T-helper 2 cell (primary cell): ENCODE results near the gene TMSB10.
"Not testable (repeated sequence)": the region's sequence is repeated elsewhere in the genome, so short reads cannot be mapped to it uniquely, and the experiment has no call there.

ENCODE experiments used
- DNase-seq, 5 experiments: peaks; one replicate each; pipeline versions ENCODE4 v3.0.0 to v3.0.0-alpha.2; 2012 to 2022
- total RNA-seq, 2 donors: gene quantifications; one replicate each; lab custom pipeline; 2026; lab: John Stamatoyannopoulos, UW

Gene TMSB10
- 771 to 1,099 reads per million in 2 donors for total RNA-seq

DNA sequence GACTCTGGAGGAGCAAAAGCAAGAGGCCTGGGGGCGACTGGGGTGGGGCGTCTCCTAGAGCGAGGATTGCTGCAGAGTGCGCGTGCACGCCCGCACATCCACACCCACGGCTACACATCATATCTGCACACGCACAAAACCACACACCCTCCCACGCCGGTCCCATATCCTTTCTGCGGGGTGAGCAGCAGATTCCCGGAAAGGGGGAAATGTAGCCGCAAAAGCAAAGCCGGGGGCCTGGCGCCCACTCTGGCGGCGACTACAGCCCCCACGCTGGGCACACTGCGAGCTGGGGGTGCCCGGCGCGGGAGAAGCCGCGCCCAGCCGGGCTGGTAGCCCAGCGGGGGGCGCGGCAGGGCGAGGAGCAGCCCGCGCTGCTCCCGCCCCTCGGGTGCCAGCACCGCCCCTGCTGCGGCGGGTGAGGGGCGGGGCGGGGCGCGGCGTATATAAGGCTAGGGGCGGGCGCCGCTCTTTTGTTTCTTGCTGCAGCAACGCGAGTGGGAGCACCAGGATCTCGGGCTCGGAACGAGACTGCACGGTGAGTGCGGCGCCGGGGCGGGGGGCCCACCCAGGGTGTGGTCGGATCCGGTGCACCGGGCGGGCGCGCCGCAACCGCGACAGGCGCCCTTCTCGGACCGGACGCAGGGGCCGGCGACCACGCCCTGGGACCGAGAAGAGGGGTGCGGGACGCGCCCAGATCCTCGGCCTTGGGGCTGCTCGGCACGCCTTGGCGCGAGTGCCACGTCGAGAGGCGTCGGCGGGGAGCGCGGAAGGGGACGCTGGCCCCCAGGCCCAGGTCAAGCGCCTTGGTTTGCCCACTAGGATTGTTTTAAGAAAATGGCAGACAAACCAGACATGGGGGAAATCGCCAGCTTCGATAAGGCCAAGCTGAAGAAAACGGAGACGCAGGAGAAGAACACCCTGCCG is at the start of gene TMSB10:
TSS of gene TMSB10 (plus strand) at position 476 of the 927 bp plus-strand sequence.
- DNase-seq, result peak; percentile 78 to 90 (median 87)

GRCh38 chr2:84855731-84856130 is 49.7 kb upstream of the TMSB10 start:
- no peak for DNase-seq

GRCh38 chr2:84856787-84857186 is 48.7 kb upstream of the TMSB10 start:
- DNase-seq, result peak in 2 of 5 experiments; percentile 21 to 80

GRCh38 chr2:84857566-84857965 is 47.9 kb upstream of the TMSB10 start:
- no peak for DNase-seq

- DNase-seq, result no peak
These were observed 47.3 kb upstream of the TMSB10 start for GRCh38 chr2:84858123-84858522.

DNA sequence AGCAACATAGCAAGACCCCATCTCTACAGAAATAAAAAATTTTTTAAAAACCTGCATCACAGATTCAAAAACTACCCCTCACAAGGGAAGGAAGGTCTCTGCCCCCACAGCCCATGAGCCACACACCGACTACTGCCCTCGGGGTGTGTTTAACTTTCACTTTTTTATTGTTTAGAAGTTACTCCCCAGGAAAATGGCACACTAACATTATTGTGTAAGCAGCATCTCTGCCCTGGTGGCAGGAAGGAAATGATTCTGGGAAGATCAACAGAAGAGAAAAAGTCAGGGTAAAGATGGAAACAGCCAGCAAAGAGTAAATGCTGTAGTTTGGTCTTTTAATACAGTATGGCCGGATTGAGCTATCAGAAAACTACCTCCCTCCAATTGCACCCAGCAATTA is 46.5 kb upstream of the TMSB10 start:
- DNase-seq, result no peak

GRCh38 chr2:84861539-84861938 is 43.9 kb upstream of the TMSB10 start:
- DNase-seq, result no peak

DNA sequence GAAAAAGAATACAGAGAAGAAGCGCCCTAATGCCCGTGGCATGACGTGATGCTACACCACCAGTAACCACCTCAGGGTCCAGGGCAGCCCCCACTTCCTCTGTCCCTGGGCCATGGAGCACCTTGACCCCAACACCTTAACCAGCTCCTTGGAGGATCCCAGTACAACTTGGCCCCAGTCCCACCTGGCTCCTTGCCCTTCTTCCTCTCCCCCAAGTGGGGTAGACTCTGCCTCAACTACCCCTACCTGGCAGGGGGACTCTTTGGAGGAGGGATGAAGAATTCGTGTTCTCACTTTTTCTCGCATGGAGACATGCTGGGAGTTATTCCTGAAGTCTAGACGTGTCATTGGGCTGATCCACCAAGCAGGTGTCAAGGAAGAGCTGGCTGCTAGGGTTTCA is 43.5 kb upstream of the TMSB10 start:
- no peak for DNase-seq

GRCh38 chr2:84865181-84865783 is 40.2 kb upstream of the TMSB10 start:
- peak in 2 of 5 experiments; percentile 36 to 79 for DNase-seq

DNA sequence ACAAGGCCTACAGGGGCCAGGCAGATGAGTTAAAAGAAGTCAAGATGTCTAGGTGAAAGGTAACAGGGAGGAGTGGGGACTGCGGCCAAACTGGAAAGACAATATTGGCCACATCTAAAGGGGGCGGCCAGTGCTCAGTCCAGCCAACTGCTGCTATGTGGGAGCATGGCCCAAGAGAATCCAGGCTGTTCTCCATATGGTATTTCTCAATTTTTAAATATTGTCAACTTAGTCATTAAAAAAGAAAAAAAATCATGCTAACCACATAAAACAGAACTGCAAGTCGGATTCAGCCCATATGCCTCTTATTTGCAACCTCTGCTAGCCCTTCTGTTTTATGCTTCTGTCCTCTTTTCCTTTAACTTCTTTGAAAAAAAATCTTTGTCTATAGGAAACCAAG is 39.3 kb upstream of the TMSB10 start:
- no peak for DNase-seq

DNA sequence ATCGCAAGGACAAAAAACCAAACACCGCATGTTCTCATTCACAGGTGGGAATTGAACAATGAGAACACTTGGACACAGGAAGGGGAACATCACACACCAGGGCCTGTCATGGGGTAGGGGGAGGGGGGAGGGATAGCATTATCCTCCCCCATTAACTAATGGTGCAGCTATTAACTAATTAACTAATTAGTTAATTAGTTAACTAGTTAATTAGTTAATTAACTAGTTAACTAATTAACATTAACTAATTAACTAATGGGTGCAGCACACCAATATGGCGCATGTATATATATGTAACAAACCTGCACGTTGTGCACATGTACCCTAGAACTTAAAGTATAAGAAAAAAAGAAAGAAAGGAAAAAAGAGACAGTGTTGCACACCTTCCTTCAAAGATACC is 37.1 kb upstream of the TMSB10 start:
- DNase-seq, result not testable (repeated sequence)

DNA sequence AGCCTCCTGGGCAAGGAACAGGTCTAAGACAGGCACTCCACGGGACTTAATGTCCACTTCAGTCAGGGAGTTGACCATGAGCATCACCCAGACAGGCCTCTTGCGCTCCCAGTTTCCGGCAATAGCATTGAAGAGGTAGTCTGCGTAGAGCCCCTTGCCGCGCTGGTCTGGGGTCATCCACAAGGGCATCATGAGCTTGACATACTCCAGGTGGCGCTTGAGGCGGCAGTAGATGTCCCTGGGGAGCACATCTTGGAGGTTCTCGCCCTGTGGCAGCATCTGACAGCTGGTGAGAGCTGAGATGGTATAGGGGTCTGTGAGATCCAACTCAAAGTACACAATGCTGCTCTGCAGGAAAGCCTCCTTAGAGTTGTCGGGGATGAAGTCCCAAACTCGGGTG is 35.1 kb upstream of the TMSB10 start:
- DNase-seq, result no peak

GRCh38 chr2:84872691-84873090 is 32.8 kb upstream of the TMSB10 start:
- DNase-seq, result not testable (repeated sequence)

- no peak for DNase-seq
These were observed 32.1 kb upstream of the TMSB10 start for GRCh38 chr2:84873350-84873749.

DNA sequence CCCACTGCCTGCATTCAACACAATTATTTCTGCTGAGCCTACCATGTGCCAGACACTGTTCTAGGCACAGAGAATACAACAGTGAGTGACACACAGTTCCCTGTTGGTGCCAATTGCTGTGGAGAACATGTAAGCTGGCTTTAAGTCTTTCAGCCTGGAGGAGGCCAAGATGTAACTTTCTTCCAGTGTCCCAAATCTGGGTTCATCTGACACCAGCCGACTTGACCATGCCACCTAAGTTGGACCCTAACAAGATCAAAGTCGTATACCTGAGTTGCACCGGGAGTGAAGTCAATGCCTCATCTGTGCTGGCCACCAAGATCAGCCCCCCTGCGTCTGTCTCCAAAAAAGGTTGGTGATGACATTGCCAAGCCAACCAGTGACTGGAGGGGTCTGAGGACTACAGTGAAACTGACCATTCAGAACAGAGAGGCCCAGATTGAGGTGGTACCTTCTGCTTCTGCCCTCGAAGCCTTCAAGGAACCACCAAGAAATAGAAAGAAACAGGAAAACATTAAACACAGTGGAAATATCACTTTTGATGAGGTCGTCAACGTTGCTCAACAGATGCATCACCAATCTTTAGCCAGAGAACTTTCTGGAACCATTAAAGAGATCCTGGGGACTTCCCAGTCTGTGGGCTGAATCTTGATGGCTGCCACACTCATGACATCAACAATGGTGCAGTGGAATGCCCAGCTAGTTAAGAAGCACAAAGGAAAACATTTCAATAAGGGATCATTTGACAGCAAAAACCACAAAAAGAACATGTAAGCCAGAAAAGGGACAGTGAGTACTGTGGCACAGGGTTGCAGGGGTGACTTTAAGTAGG is 30.9 kb upstream of the TMSB10 start:
- DNase-seq, result no peak

- no peak for DNase-seq
These were observed 30.3 kb upstream of the TMSB10 start for GRCh38 chr2:84875213-84875560.

DNA sequence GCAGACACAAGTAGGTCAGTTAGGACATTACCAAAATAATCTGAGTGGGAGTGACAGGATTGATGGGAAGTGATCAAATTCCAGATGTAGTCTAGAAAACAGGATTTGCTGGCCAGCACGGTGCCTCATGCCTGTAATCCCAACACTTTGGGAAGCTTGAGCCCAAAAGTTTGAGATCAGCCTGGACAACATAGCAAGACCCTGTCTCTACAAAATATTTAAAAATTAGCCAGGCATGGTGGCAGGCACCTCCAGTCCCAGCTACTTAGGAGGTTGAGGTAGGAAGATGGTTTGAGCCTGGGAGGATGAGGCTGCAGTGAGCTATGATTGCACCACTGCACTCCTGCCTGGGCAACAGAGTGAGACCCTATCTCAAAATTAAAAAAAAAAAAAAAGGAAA is 29.8 kb upstream of the TMSB10 start:
- not testable (repeated sequence) for DNase-seq

- no peak for DNase-seq
These were observed 29.1 kb upstream of the TMSB10 start for GRCh38 chr2:84876369-84876768.

DNA sequence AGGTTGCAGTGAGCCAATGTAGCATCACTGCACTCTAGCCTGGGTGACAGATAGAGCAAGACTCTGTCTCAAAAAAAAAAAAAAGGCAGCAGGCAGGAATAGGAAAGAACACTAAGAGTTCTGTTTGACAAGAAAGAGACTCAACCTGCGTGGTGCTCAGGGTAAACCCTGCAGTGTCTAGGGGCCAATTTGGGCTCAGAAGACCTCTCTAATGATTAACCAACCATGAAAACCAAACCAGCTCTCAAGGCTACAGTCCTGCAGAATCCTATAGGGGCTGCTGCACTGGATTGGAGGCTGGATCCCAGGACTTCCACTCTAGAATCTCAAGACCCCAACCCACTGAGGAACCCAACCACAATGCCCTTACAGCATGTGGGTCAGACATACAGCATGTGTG is 27.0 kb upstream of the TMSB10 start:
- DNase-seq, result no peak

DNA sequence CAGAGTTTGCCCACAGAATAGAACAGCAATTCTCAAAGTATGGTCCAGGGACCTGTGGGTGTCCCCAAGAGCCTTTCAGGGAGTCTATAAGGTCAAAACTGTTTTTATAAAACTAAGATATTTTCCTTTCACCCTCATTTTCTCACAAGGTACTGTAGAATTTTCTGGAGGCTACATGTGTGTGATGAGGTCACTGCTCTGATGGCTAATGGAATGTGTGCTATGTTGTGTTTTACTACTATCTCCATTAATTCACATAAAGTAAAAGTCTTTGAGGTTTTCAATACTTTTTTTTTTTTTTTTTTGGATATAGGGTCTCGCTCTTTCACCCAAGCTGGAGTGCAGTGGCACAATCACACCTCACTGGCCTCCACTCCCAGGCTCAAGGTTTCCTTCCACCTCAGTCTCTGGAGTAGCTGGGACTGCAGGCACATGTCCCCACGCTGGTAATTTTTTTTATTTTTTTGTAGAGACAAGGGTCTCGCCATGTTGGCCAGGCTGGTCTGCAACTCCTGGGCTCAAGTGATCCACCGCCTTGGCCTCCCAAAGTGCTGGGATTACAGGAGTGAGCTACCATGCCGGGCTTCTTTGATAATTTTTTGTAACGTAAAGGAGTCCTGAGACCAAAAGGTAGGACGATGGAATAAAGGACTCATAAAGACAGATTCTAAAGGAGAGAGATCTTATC is 26.4 kb upstream of the TMSB10 start:
- DNase-seq, result no peak

DNA sequence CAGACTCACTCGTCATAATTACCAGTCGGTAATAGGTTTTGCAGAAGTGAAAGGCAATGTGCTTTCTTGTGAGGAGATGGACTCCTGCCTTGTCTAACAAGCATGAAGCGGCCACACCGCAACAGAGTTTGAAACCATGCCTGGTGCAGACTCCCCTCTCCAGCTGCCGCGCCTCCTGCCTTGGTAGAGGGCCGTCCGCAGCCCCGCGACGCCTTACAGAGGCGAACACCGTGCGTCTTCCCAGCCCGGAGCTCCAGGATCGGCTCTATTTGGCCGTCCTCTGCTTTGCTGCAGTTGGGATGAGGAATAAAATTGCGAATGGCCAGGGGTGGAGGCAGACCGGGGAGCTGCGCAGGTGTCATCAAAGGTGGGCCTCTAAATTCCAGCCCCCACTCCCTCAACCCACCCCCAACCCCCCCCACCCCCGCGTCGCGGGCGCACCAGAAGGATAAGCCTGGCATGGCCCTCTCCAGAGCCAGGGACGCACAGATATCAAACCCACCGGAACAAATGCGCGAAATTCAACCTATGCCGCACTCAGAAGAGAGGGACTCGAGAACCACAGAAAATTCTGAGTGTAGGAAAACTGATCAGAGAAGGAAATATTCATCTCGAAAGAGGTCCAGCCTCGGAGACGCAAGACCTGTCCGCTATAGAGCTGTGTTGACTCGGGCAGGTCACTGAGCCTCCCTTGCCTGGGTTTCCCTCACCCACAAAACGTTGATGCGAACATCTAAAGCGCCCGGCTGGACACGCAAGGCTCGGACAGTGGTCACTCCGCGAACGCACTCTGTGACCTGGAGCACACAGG is 25.7 kb upstream of the TMSB10 start:
- peak in 1 of 5 experiments; percentile 59 for DNase-seq

- DNase-seq, result no peak
These were observed 25.1 kb upstream of the TMSB10 start for GRCh38 chr2:84880395-84880644.
